ENCODE data around the gene ARFGAP1.
"Not testable (repeated sequence)": the region's sequence is repeated elsewhere in the genome, so short reads cannot be mapped to it uniquely, and the experiment has no call there.

The ARFGAP1 gene

GRCh38 chr20:63322146-63322932 lies 49.7 kb downstream of the ARFGAP1 start:
- no peak for DNase-seq

- no peak for DNase-seq
These were observed 50.3 kb downstream of the ARFGAP1 start for GRCh38 chr20:63322933-63323273.

- DNase-seq: no peak
These were observed 50.9 kb downstream of the ARFGAP1 start for GRCh38 chr20:63323357-63323981.

- no peak for DNase-seq
These were observed 52.4 kb downstream of the ARFGAP1 start for GRCh38 chr20:63325021-63325471.

- no peak for DNase-seq
These were observed 53.1 kb downstream of the ARFGAP1 start for GRCh38 chr20:63325554-63326313.

- no peak for DNase-seq
These were observed 54.0 kb downstream of the ARFGAP1 start for GRCh38 chr20:63326314-63327230.

- no peak for DNase-seq
These were observed 54.7 kb downstream of the ARFGAP1 start for GRCh38 chr20:63327231-63327745.

- no peak for DNase-seq
These were observed 55.5 kb downstream of the ARFGAP1 start for GRCh38 chr20:63328026-63328700.

- no peak for DNase-seq
These were observed 56.2 kb downstream of the ARFGAP1 start for GRCh38 chr20:63328718-63329275.

- DNase-seq: no peak
These were observed 56.9 kb downstream of the ARFGAP1 start for GRCh38 chr20:63329331-63330083.

GRCh38 chr20:63330084-63330760 lies 57.6 kb downstream of the ARFGAP1 start:
- DNase-seq: no peak

- DNase-seq: no peak
These were observed 58.3 kb downstream of the ARFGAP1 start for GRCh38 chr20:63330940-63331339.

- no peak for DNase-seq
These were observed 59.3 kb downstream of the ARFGAP1 start for GRCh38 chr20:63331741-63332400.

GRCh38 chr20:63332488-63333240 lies 60.1 kb downstream of the ARFGAP1 start:
- no peak for DNase-seq

GRCh38 chr20:63333241-63333836 lies 60.7 kb downstream of the ARFGAP1 start:
- no peak for DNase-seq

- no peak for DNase-seq
These were observed 61.7 kb downstream of the ARFGAP1 start for GRCh38 chr20:63334356-63334755.

- DNase-seq: not testable (repeated sequence)
These were observed 62.4 kb downstream of the ARFGAP1 start for GRCh38 chr20:63335060-63335459.

- no peak for DNase-seq
These were observed 63.1 kb downstream of the ARFGAP1 start for GRCh38 chr20:63335711-63336110.

Data from activated gamma-delta T cell (primary cell).